Neural cell (in vitro differentiated cells): Measurements from ENCODE around the gene TCN1.

ENCODE experiments used
- CTCF ChIP-seq: fragments of 450-650 bp; IDR thresholded peaks from 2 replicates; pipeline ENCODE4 v1.5.1; 2014; ENCODE audit warnings: antibody characterized with exemption, mild to moderate bottlenecking, moderate library complexity; ENCODE audit not compliant: poor library complexity, severe bottlenecking
- EP300 ChIP-seq: fragments of 450-650 bp; conservative IDR thresholded peaks from 2 replicates; pipeline ENCODE4 v1.6.1; 2014; ENCODE audit warnings: antibody characterized with exemption, mild to moderate bottlenecking, moderate library complexity; ENCODE audit not compliant: poor library complexity, severe bottlenecking
- EZH2 ChIP-seq: fragments of 200-600, 300-800 bp; shearing (Covaris generic), sonication (generic); IDR thresholded peaks from 2 replicates; pipeline ENCODE4 v1.6.1; 2014; ENCODE audit warnings: antibody characterized with exemption, low read length, borderline replicate concordance, mild to moderate bottlenecking; ENCODE audit not compliant: insufficient read depth, poor library complexity, severe bottlenecking
- MXI1 ChIP-seq: fragments of 450-650 bp; conservative IDR thresholded peaks from 2 replicates; pipeline ENCODE4 v1.6.1; 2014; ENCODE audit warnings: antibody characterized with exemption, mild to moderate bottlenecking; ENCODE audit not compliant: poor library complexity, severe bottlenecking
- POLR2AphosphoS5 ChIP-seq: IDR thresholded peaks from 2 replicates; pipeline ENCODE4 v1.6.1; 2012
- RAD21 ChIP-seq: fragments of 450-650 bp; conservative IDR thresholded peaks from 2 replicates; pipeline ENCODE4 v1.6.1; 2014; ENCODE audit warnings: antibody characterized with exemption, mild to moderate bottlenecking, moderate library complexity
- REST ChIP-seq: IDR thresholded peaks from 2 replicates; pipeline ENCODE4 v1.6.1; 2012; ENCODE audit warnings: borderline replicate concordance
- SMC3 ChIP-seq: fragments of 450-650 bp; conservative IDR thresholded peaks from 2 replicates; pipeline ENCODE4 v1.6.1; 2014; ENCODE audit warnings: antibody characterized with exemption, mild to moderate bottlenecking, moderate library complexity; ENCODE audit not compliant: poor library complexity
- TAF1 ChIP-seq: IDR thresholded peaks from 2 replicates; pipeline ENCODE4 v1.6.1; 2012; ENCODE audit warnings: low read depth

- TF ChIP-seq CTCF: no peak
- no peak for TF ChIP-seq POLR2AphosphoS5
- TF ChIP-seq TAF1: no peak
- no peak for TF ChIP-seq EZH2
- no peak for TF ChIP-seq RAD21
- no peak for TF ChIP-seq REST
- TF ChIP-seq EP300: no peak
- TF ChIP-seq MXI1: no peak
- TF ChIP-seq SMC3: no peak
Observed at GRCh38 chr11:59847626-59848025, 18.7 kb downstream of the TCN1 start.
